GM19372 (cell line): ENCODE measurements around the gene CACNA1I.

Source experiments
- ATAC-seq: cut with Tn5 transposase; IDR thresholded peaks from one replicate; pipeline ENCODE4 v1.9.1; 2021; ENCODE audit warnings: mild to moderate bottlenecking, low read depth, moderate library complexity; ENCODE audit not compliant: unreplicated experiment

Gene CACNA1I

GRCh38 chr22:39664485-39665200 is 94.1 kb downstream of the CACNA1I start:
- ATAC-seq: no peak

GRCh38 chr22:39665229-39665628 is 94.7 kb downstream of the CACNA1I start:
- no peak for ATAC-seq

DNA sequence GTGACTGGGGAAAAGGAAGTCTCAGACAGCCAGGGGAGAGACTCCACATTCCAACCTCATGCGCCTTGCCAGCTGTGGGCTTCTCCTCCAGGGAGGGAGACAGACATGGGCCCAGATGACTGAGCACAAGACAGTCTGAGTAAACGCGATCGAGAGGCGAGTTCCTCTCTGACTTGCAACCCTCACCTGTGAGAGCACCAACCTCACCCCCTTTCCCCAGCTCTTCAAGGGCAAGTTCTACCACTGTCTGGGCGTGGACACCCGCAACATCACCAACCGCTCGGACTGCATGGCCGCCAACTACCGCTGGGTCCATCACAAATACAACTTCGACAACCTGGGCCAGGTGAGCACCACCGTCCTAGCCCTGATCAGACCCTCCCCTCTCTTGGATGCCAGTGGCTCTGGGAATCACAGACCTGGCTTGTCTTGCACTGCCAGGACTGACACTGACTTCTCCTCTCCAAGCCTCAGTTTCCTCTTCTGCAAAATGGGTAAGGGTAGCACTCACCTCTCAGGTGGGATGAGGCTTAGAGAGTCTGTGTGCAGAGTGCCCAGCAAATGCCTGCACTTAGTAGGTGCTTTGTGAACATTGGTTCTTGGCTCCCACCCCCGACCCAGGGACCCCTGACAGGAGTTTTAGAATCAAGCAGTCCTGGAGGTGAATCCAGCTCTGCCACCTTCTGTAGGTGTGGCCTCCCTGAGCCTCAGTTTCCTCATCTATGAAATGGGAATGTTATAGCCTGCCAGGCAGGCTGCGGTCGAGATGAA is 95.3 kb downstream of the CACNA1I start:
- no peak for ATAC-seq

GRCh38 chr22:39666495-39666894 is 95.9 kb downstream of the CACNA1I start:
- ATAC-seq: no peak

DNA sequence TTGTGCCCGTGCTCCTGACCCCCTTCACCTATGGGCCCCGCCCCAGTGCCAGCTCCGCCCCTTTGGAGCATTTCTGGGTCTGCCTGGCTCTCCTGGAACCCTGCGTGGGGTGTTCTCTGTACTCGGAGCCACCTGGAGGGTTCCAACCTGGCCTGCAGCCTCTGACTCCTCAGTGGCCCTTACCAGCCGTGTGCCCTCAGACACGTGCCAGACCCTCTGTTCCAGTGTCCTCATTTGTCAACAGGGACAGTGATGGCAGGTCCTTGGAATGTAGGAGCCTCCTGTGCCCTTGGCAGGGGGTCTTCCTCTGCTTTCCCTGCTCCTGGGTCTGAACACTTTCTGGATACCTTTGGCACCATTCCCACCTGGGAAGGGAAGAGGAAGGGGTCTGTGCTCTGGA is 96.4 kb downstream of the CACNA1I start:
- no peak for ATAC-seq

GRCh38 chr22:39669432-39669831 is 98.9 kb downstream of the CACNA1I start:
- ATAC-seq: no peak

DNA sequence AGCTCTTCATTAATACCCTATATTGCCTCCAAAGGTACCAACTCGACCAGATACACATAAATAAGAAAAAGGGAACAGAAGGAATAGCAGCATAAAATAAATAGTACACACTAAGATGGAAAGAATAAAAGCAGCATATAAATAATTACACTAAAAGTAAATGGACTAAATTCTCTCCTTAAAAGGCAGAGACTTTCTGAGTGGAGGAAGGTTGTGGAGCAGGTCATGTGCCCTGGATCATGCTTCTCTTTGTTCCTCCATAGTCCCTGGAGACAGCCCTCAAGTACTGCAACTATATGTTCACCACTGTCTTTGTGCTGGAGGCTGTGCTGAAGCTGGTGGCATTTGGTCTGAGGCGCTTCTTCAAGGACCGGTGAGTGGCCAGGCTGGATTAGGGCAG is 101.4 kb downstream of the CACNA1I start:
- ATAC-seq: no peak

DNA sequence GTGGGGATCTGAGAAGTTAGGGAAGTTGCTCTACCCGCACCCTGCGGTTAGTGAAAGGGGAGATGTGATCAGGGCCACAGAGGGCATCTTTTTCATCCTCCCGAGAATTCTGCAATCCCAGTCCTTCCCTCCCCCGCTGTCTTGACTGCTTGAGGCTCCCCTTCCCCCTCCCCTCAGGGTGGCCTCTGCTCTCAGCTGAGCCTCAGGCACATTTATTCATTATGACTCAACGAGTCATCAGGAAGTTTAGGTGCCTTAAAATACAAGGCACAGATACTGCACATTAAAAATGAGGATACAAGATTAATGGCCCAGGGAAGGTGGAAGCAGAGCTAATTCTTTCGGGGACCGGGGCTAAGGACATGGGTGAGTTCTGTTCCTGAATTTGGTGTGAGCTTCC is 104.0 kb downstream of the CACNA1I start:
- no peak for ATAC-seq

DNA sequence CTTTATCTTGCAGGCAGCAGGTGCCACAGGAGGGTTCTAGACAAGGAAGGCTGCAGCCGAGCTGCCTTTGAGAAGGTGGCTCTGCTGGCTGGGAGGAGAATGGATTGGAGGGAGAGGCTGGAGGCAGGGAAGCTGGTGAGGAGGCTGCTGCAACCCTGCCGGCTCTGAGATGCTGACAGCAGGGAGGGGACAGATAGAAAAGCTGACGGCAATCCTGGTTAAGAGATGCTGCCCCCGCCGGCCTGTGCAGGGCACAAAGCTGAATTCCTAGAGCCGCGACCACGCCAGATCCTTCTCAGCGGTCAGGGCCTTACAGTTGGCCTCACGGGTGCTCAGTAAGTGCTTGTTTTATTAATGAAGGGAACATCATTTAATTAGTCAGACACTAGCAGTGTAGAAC is 105.4 kb downstream of the CACNA1I start:
- ATAC-seq: no peak

DNA sequence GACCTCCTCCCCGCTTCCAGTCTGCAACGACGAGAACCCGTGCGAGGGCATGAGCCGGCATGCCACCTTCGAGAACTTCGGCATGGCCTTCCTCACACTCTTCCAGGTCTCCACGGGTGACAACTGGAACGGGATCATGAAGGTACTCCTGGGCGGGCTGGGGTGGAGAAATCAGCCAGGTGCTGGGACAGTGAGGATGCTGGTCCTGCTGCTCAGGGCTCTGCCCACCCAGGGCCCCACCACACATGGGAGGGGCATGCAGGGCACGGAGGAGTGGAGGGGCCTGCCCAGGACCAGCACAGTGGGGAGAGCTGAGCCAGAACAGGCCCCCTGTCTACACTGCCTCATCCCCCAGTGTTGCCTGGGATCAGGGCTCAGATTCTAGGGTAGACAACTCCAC is 107.4 kb downstream of the CACNA1I start:
- no peak for ATAC-seq

DNA sequence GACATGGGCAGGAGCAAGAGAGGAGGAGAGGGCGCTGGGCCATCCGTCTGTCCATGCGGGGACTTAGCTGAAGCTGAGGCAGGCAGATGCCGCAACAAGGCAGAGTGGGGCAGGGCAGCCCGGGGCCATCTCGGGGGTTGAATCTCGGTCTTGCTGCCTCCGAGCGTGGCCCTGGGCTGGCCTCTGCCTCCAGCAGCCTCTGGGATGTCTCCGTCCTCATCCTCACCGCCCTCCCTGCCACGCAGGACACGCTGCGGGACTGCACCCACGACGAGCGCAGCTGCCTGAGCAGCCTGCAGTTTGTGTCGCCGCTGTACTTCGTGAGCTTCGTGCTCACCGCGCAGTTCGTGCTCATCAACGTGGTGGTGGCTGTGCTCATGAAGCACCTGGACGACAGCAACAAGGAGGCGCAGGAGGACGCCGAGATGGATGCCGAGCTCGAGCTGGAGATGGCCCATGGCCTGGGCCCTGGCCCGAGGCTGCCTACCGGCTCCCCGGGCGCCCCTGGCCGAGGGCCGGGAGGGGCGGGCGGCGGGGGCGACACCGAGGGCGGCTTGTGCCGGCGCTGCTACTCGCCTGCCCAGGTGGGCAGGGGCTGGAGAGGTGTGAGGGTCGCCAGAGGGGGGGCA is 108.4 kb downstream of the CACNA1I start:
- ATAC-seq: no peak

GRCh38 chr22:39679652-39680051 is 109.1 kb downstream of the CACNA1I start:
- ATAC-seq: no peak

DNA sequence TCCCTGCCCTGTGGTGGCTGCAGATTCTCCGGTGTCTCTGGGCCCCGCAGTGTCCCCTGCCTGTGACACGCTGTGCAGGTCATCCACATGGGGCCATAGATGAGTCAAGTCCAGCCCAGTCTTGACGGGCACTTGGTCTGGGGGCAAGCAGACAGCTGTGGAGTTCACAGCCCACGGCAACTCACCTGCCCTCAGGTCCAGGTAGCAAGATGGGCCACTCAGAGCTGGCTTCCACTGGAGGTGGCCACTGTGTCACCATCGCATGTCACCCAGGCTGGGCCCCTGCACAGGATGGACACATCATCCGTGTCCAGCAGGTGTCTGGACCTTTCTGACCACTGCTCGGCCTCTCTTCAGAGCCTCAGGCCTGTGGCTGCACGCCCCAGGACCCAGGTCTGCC is 109.9 kb downstream of the CACNA1I start:
- no peak for ATAC-seq

GRCh38 chr22:39681038-39681861 is 110.7 kb downstream of the CACNA1I start:
- no peak for ATAC-seq

GRCh38 chr22:39682994-39683393 is 112.4 kb downstream of the CACNA1I start:
- ATAC-seq: no peak

DNA sequence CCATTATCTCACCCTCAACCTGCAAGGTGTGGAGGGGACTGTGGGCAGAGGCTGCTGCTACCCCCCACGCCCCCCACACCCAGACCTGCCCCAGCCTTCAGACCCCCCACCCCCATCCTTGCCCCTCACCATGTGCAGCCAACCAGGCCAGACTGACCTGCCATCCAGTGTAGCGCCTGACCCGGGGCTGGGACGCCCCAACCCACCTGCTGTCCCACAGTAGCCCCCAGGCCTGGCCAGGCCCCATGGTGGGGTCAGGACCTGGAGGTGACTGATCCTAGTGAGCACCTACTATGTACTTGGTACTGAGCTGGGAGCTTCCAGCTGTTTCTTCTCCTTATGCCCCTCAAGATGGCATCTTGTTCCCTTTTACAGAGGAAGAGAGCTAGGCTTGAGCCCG is 113.1 kb downstream of the CACNA1I start:
- no peak for ATAC-seq

DNA sequence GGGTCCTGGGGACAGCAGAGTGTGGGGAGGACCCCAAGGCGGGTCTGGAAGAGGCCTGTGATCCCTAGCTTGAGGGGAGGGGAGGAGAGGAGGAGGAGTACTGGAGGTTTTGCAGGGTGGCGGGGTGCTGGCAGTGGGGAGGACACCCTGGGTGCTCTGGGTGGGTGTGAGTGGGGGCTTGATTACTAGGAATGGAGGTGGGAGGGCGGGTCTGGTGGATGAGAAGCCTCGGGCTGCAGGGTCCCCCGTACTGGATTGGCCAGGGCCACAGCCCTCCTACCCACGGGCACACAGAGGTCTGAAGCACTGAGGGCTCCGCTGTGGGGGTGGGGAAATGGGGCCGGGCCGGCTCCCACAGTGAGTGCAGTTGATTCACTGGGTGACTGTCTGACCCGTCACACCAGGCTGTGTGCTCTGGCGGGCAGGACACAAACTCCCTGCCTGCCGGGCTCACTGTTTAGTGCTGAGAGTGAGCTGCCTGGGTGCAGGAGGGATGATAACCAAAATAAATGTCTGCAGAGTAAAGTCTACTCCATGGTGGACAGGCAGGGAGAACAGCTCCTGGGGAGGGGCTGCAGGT is 114.2 kb downstream of the CACNA1I start:
- ATAC-seq: no peak

GRCh38 chr22:39685336-39686177 is 115.0 kb downstream of the CACNA1I start:
- ATAC-seq: no peak

GRCh38 chr22:39686178-39686620 is 115.6 kb downstream of the CACNA1I start:
- ATAC-seq: no peak
